ENCODE measurements around the gene KCNIP3. TPM values are rescaled to one million over a fixed set of nuclear protein-coding genes. Genes with fewer than 3 reads are reported as not detected.
A peak's percentile ranks its signal among the peaks of the same experiment; 100 is the strongest.

Gene KCNIP3
- total and polyA plus RNA-seq, 9 of the 15 experiments (the other 6 are each of a cell fraction or from before 2014, with no cell fraction given): 0.04 TPM; not detected in 8

- 4% methylated on average over 15 of the region's 15 CpGs for WGBS (ENCODE audit: insufficient coverage, low coverage, missing lambda C conversion rate)
- FAIRE-seq (no peak), ATAC-seq (no peak), DNase-seq (ENCODE audit: extremely low read depth in 1 of 4, low spot score in 3 of 4) (no peak)
- intact Hi-C loops (cut with micrococcal nuclease): no loop called here
- no TSS peak for BruUV-seq (replicated peaks)
- H3K4me1 ChIP-seq (replicated peaks in 1 of 2; ENCODE audit: control insufficient read depth in 2 of 2, insufficient read depth in 2 of 2, low read length in 2 of 2): peaks cover 0 to 8% of the 10 kb centered on the region in 2 experiments; a peak in 1 of 5 replicates
- in situ Hi-C loops (cut with MboI): no loop called here
- 0 out of 2 replicates have a peak, but pooled peaks cover 4% of the 10 kb centered on the region for H4K20me1 ChIP-seq (replicated peaks; ENCODE audit: control insufficient read depth, insufficient read depth, low read length)
- no peaks in the 10 kb centered on the region; the same call in 1 of the 2 replicates for H3K9me3 ChIP-seq (replicated peaks; ENCODE audit: control insufficient read depth, insufficient read depth, low read depth, low read length)
- POLR2A ChIA-PET: interaction anchor here (0.6 kb wide), 1 partner anchor 194 kb away, joined by 3 read pairs; no protein-coding TSS in a partner anchor
- H3K4me2 ChIP-seq (ENCODE audit: insufficient read depth, low read length): no peak overlapping the region
- H3K9ac ChIP-seq (ENCODE audit: insufficient read depth in 1 of 2, low read depth in 2 of 2, low read length in 2 of 2): no peak overlapping the region
- no peak overlapping the region for H2AFZ ChIP-seq (ENCODE audit: low read depth, low read length)
- H3K79me2 ChIP-seq (ENCODE audit: control insufficient read depth, insufficient read depth, low read length): no peaks in the 10 kb centered on the region
- H3K27me3 ChIP-seq (ENCODE audit: control insufficient read depth in 2 of 2, insufficient read depth in 2 of 2, low read length in 2 of 2): peaks cover 0 to 58% of the 10 kb centered on the region in 2 experiments; a peak in 4 of 5 replicates
- no peak overlapping the region for H3K4me3 ChIP-seq
- H3K27ac ChIP-seq (ENCODE audit: extremely low read depth, low read depth, low read length): no peak overlapping the region
- TF ChIP-seq ELK1 (CRISPR knock-in tag; IDR thresholded peaks at IDR 0.05): no peak
- TF ChIP-seq SPI1 (IDR thresholded peaks at IDR 0.05; ENCODE audit: borderline replicate concordance, low read depth, low read length): peak; percentile 10; the same call in 1 of the 2 replicates
- H3K36me3 ChIP-seq (ENCODE audit: control insufficient read depth, insufficient read depth, low read length): no peaks in the 10 kb centered on the region
- CTCF ChIA-PET (ENCODE audit: low intra/inter-chr PET ratio): no interaction called here
- H3K9me1 ChIP-seq (ENCODE audit: control insufficient read depth, insufficient read depth, low read length): peaks cover 2% of the 10 kb centered on the region
Measured at GRCh38 chr2:95328358-95329125, 31.4 kb downstream of the KCNIP3 start.

- FAIRE-seq: no peak
- no peaks in the 10 kb centered on the region for H3K36me3 ChIP-seq (ENCODE audit: control insufficient read depth, insufficient read depth, low read length)
- intact Hi-C loops (cut with micrococcal nuclease): no loop called here
- ChIA-PET POLR2A (interaction anchor here (0.5 to 0.6 kb wide), 2 partner anchors 60 to 71 kb away, joined by 3 read pairs; no protein-coding TSS in a partner anchor), CTCF (ENCODE audit: low intra/inter-chr PET ratio) (no interaction called here)
- no peak overlapping the region for H2AFZ ChIP-seq (ENCODE audit: low read depth, low read length)
- no peak for ATAC-seq
- DNase-seq (ENCODE audit: extremely low read depth in 1 of 4, low spot score in 3 of 4): no peak
- H3K4me2 ChIP-seq (ENCODE audit: insufficient read depth, low read length): no peak overlapping the region
- no peaks in the 10 kb centered on the region; the same call in 1 of the 2 replicates for H3K9me3 ChIP-seq (replicated peaks; ENCODE audit: control insufficient read depth, insufficient read depth, low read depth, low read length)
- under 1% methylated on average over 13 of the region's 14 CpGs for WGBS (ENCODE audit: insufficient coverage, low coverage, missing lambda C conversion rate)
- 0 out of 2 replicates have a peak, but pooled peaks cover 4% of the 10 kb centered on the region for H4K20me1 ChIP-seq (replicated peaks; ENCODE audit: control insufficient read depth, insufficient read depth, low read length)
- in situ Hi-C loops (cut with MboI): no loop called here
- H3K4me1 ChIP-seq (replicated peaks in 1 of 2; ENCODE audit: control insufficient read depth in 2 of 2, insufficient read depth in 2 of 2, low read length in 2 of 2): peaks cover 0 to 3% of the 10 kb centered on the region in 2 experiments; a peak in 1 of 5 replicates
- no peak overlapping the region for H3K27ac ChIP-seq (ENCODE audit: extremely low read depth, low read depth, low read length)
- H3K4me3 ChIP-seq: no peak overlapping the region
- peaks cover 2% of the 10 kb centered on the region for H3K9me1 ChIP-seq (ENCODE audit: control insufficient read depth, insufficient read depth, low read length)
- BruUV-seq (replicated peaks): no TSS peak
- H3K9ac ChIP-seq (ENCODE audit: insufficient read depth in 1 of 2, low read depth in 2 of 2, low read length in 2 of 2): no peak overlapping the region
- peaks cover 0 to 66% of the 10 kb centered on the region in 2 experiments; a peak in 4 of 5 replicates for H3K27me3 ChIP-seq (ENCODE audit: control insufficient read depth in 2 of 2, insufficient read depth in 2 of 2, low read length in 2 of 2)
- H3K79me2 ChIP-seq (ENCODE audit: control insufficient read depth, insufficient read depth, low read length): no peaks in the 10 kb centered on the region
- no peak for TF ChIP-seq KDM2B (CRISPR knock-in tag; IDR thresholded peaks at IDR 0.05)
- TF ChIP-seq ZNF586 (CRISPR knock-in tag; conservative IDR thresholded peaks at IDR 0.05): no peak
- no peak for TF ChIP-seq MAFK (IDR thresholded peaks at IDR 0.05; ENCODE audit: low read length)
- no peak for TF ChIP-seq NFE2 (IDR thresholded peaks at IDR 0.05; ENCODE audit: low read depth)
- no peak for TF ChIP-seq PTRF (tag; IDR thresholded peaks at IDR 0.05)
- no peak for TF ChIP-seq ZNF75A (CRISPR knock-in tag; IDR thresholded peaks at IDR 0.05)
- TF ChIP-seq ZNF324 (CRISPR knock-in tag; IDR thresholded peaks at IDR 0.05): no peak
- TF ChIP-seq TCFL5 (CRISPR knock-in tag; conservative IDR thresholded peaks at IDR 0.05): no peak
- no peak for TF ChIP-seq NR2C1 (IDR thresholded peaks at IDR 0.05)
- TF ChIP-seq NR2C1 (tag; IDR thresholded peaks at IDR 0.05): no peak
- no peak for TF ChIP-seq RBM39 (optimal IDR thresholded peaks at IDR 0.05; ENCODE audit: low read depth, low read length)
- TF ChIP-seq CBFA2T2 (conservative IDR thresholded peaks at IDR 0.05): no peak
- no peak for TF ChIP-seq MEIS2 (IDR thresholded peaks at IDR 0.05; ENCODE audit: partially characterized antibody)
- no peak for TF ChIP-seq HNRNPH1 (optimal IDR thresholded peaks at IDR 0.05; ENCODE audit: low read depth, low read length)
Measured at GRCh38 chr2:95329401-95329800, 32.3 kb downstream of the KCNIP3 start.

All from K562 (cell line).